HL-60 (cell line): ENCODE data around the gene UPP1.

Source experiments
- DNase-seq, 2 experiments: peaks; one replicate each; pipeline ENCODE4 v3.0.0-alpha.2; 2010 to 2020; ENCODE audit warnings: low read depth in 1 of 2, low spot score in 1 of 2
- H3K27ac ChIP-seq: fragments of 250-450 bp; sonication (Bioruptor Pico); replicated peaks from 2 replicates; pipeline ENCODE4 v1.5.1; 2020; ENCODE audit warnings: mild to moderate bottlenecking, moderate library complexity
- H3K27me3 ChIP-seq: fragments of 250-450 bp; sonication (Bioruptor Pico); 2 replicates; pipeline ENCODE4 v1.5.1; 2021; ENCODE audit warnings: mild to moderate bottlenecking, moderate library complexity; ENCODE audit not compliant: insufficient read depth, poor library complexity, severe bottlenecking
- H3K4me3 ChIP-seq: replicated peaks from 2 replicates; pipeline ENCODE4 v1.5.1; 2011; ENCODE audit warnings: mild to moderate bottlenecking, control low read depth, low read length; ENCODE audit not compliant: insufficient read depth
- GABPA ChIP-seq: IDR thresholded peaks from 2 replicates; pipeline ENCODE4 v1.6.1; 2012; ENCODE audit warnings: low read depth
- POLR2AphosphoS5 ChIP-seq: IDR thresholded peaks from 2 replicates; pipeline ENCODE4 v1.6.1; 2012; ENCODE audit warnings: low read depth
- SPI1 ChIP-seq: IDR thresholded peaks from 2 replicates; pipeline ENCODE4 v1.6.1; 2012; ENCODE audit warnings: low read depth, mild to moderate bottlenecking, borderline replicate concordance
- TF ChIP-seq, protein P1 (sequence below): IDR thresholded peaks from 2 replicates; pipeline ENCODE4 v1.6.1; 2012; ENCODE audit warnings: low read depth; ENCODE audit not compliant: insufficient replicate concordance
- TF ChIP-seq, protein P2 (sequence below): IDR thresholded peaks from one replicate; pipeline ENCODE4 v1.5.1; 2011; ENCODE audit warnings: low read length, control low read depth, inconsistent platforms; ENCODE audit not compliant: insufficient read depth

UPP1 gene

DNA sequence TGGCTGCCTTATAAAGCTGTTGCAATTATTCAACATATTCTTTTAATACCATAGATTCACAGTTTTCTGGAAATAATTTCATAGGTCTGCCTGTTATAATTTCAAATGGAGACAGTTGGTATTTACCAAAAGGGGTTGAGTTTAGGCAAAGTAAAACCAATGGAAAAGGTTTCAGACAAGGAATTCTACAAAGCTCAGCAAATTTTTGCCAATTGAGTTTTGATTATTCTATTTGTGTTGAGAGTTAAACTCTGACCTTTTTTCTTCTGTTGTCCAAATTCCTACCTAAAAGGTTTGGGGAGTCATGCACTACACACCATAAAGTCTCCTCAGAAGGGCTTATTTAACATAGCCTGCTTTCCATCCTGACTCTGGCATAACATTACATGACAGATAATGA is 43.7 kb downstream of the UPP1 start:
- no peak overlapping the region for H3K27ac ChIP-seq
- H3K4me3 ChIP-seq = no peak overlapping the region
- DNase-seq = no peak
- TF ChIP-seq, protein P1, sequence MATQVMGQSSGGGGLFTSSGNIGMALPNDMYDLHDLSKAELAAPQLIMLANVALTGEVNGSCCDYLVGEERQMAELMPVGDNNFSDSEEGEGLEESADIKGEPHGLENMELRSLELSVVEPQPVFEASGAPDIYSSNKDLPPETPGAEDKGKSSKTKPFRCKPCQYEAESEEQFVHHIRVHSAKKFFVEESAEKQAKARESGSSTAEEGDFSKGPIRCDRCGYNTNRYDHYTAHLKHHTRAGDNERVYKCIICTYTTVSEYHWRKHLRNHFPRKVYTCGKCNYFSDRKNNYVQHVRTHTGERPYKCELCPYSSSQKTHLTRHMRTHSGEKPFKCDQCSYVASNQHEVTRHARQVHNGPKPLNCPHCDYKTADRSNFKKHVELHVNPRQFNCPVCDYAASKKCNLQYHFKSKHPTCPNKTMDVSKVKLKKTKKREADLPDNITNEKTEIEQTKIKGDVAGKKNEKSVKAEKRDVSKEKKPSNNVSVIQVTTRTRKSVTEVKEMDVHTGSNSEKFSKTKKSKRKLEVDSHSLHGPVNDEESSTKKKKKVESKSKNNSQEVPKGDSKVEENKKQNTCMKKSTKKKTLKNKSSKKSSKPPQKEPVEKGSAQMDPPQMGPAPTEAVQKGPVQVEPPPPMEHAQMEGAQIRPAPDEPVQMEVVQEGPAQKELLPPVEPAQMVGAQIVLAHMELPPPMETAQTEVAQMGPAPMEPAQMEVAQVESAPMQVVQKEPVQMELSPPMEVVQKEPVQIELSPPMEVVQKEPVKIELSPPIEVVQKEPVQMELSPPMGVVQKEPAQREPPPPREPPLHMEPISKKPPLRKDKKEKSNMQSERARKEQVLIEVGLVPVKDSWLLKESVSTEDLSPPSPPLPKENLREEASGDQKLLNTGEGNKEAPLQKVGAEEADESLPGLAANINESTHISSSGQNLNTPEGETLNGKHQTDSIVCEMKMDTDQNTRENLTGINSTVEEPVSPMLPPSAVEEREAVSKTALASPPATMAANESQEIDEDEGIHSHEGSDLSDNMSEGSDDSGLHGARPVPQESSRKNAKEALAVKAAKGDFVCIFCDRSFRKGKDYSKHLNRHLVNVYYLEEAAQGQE = no peak
- TF ChIP-seq, protein P2, sequence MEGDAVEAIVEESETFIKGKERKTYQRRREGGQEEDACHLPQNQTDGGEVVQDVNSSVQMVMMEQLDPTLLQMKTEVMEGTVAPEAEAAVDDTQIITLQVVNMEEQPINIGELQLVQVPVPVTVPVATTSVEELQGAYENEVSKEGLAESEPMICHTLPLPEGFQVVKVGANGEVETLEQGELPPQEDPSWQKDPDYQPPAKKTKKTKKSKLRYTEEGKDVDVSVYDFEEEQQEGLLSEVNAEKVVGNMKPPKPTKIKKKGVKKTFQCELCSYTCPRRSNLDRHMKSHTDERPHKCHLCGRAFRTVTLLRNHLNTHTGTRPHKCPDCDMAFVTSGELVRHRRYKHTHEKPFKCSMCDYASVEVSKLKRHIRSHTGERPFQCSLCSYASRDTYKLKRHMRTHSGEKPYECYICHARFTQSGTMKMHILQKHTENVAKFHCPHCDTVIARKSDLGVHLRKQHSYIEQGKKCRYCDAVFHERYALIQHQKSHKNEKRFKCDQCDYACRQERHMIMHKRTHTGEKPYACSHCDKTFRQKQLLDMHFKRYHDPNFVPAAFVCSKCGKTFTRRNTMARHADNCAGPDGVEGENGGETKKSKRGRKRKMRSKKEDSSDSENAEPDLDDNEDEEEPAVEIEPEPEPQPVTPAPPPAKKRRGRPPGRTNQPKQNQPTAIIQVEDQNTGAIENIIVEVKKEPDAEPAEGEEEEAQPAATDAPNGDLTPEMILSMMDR = no peak
- TF ChIP-seq GABPA (no peak), SPI1 (no peak), POLR2AphosphoS5 (no peak)
- H3K27me3 ChIP-seq = peaks cover 2% of the 10 kb centered on the region

DNA sequence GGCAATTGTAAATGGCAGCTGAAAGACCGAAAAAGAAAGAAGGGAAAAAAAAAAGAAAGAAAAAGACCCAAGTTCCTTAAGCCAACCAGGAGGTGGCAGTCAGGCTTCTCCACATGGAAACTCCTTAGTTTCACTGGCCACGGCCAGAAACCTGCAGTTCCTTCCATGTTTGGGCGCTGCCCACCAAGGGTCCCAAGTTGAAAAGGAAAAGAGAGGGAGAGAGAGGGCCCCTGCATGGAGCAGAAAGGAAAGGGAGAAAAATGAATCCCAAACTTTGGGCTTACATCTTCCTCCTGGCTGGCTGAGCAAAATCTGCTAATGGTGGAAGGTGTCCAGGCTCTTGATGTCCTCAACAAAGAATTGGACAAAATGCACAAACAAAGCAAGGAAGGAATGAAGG is 50.4 kb downstream of the UPP1 start:
- Histone ChIP-seq H3K27ac (no peak overlapping the region), H3K4me3 (no peak overlapping the region), H3K27me3 (no peaks in the 10 kb centered on the region)
- TF ChIP-seq, protein P1 = no peak
- no peak for TF ChIP-seq GABPA
- no peak for TF ChIP-seq SPI1
- no peak for TF ChIP-seq POLR2AphosphoS5
- TF ChIP-seq, protein P2 = no peak
- no peak for DNase-seq

DNA sequence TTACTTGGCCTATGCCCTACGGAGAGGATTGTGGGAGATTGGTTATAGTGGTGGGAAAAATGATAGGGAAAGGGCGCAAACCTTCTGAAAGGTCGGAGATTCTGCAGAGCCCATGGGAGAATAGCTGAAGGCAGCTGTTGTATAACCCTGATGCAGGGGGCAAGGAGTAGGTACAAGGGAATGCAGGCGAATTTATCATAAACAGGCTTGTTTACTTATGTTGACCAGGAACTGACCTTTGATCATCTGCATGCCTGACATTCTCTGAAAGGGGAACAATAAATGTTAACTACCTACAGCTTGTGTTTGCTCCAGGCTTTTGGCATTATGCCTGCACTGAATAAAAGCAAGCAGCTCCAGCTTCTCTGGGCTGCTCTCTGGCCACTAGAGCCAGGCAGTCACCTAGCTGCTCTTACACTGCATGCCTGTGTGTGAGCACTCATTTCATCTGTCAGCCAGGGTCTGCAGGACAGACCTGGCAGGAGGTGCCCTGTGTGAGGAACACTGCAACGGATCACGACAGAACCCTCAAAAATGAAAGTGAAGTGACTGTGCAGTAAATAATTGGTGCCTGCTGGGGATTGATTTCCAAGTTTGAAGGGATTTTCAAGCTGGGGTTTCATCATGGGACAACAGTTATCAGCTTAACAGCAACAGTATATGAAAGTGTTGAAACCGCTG is 51.1 kb downstream of the UPP1 start:
- no peaks in the 10 kb centered on the region for H3K27me3 ChIP-seq
- H3K4me3 ChIP-seq = no peak overlapping the region
- TF ChIP-seq, protein P2 = no peak
- no peak overlapping the region for H3K27ac ChIP-seq
- no peak for DNase-seq

DNA sequence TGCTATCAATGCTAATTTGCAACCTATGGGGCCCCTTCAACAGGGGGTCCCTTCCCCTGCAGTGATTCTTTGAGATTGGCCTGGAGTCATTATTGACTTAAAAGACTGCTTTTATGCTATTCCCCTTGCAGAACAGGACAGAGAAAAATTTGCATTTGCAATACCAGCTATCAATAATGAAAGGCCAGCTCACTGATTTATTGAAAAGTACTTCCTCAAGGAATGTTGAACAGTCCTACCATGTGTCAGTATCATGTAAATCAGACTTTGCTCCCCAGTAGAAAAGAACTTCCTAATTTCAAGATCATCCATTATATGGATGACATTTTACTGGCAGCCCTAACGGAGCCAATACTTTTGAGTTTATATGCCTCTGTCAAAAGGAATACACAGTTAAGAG is 52.5 kb downstream of the UPP1 start:
- no peak for DNase-seq
- no peak overlapping the region for H3K27ac ChIP-seq

More for the DNA sequence above, 52.5 kb downstream of the UPP1 start:
- TF ChIP-seq, protein P1 = no peak
- TF ChIP-seq, protein P2 = no peak
- TF ChIP-seq POLR2AphosphoS5 = no peak
- TF ChIP-seq GABPA = no peak
- TF ChIP-seq SPI1 = no peak
- Histone ChIP-seq H3K4me3 (no peak overlapping the region), H3K27me3 (no peaks in the 10 kb centered on the region)
